Thyroid gland (tissue), 4 donors: ENCODE results near the gene KCNQ2. TPM values are rescaled to one million over a fixed set of nuclear protein-coding genes. Genes with fewer than 3 reads are reported as not detected.

ENCODE experiments used
- DNase-seq, 2 donors: peaks; one replicate each; pipeline ENCODE4 v3.0.0-alpha.2; 2019
- H3K27ac ChIP-seq, 3 donors: fragments of 200-600 bp; sonication (generic); 1 replicate in 2 of 3; 2 replicates in 1 of 3; pipeline ENCODE4 v1.5.1; 2016 to 2019; ENCODE audit warnings: mild to moderate bottlenecking in 1 of 3, moderate library complexity in 1 of 3
- H3K27me3 ChIP-seq: fragments of 200-600 bp; sonication (generic); one replicate; pipeline ENCODE4 v1.5.1; 2019
- H3K36me3 ChIP-seq, 2 donors: fragments of 200-600 bp; sonication (generic); one replicate each; pipeline ENCODE4 v1.5.1; 2016 to 2019
- H3K4me1 ChIP-seq, 2 donors: fragments of 200-600 bp; sonication (generic); one replicate each; pipeline ENCODE4 v1.5.1; 2017 to 2019
- H3K4me3 ChIP-seq, 3 donors: fragments of 200-600 bp; sonication (generic); replicated peaks in 1 of 3; 1 replicate in 2 of 3; 2 replicates in 1 of 3; pipeline ENCODE4 v1.5.1; 2016; ENCODE audit warnings: mild to moderate bottlenecking in 1 of 3
- H3K9me3 ChIP-seq: fragments of 200-600 bp; sonication (generic); one replicate; pipeline ENCODE4 v1.5.1; 2017
- CTCF ChIP-seq, 6 experiments: fragments of 200-600 bp in 3 of 6; fragments of 450-650 bp in 3 of 6; sonication (generic) in 3 of 6; IDR thresholded peaks; one replicate each; pipeline ENCODE4 v1.5.1; 2016 to 2019; ENCODE audit warnings: antibody characterized with exemption in 6 of 6, mild to moderate bottlenecking in 2 of 6, inconsistent platforms in 1 of 6, moderate library complexity in 1 of 6
- POLR2A ChIP-seq, 2 donors: fragments of 450-650 bp; IDR thresholded peaks; one replicate each; pipeline ENCODE4 v1.6.1; 2017; ENCODE audit warnings: antibody characterized with exemption in 2 of 2, mild to moderate bottlenecking in 2 of 2, moderate library complexity in 1 of 2
- WGBS, 2 donors: methylation state at CpG; one replicate each; pipeline ENCODE4 v1.1.5; 2017; 5-methylcytosine and 5-hydroxymethylcytosine counted together
- intact Hi-C: fragments of 100-400 bp; cut with DNase I; formaldehyde crosslinking; loops from one replicate; pipeline ENCODE4 v1.15.1; 2023
- total RNA-seq, 4 donors: library from RNA; depleted of rRNA; stranded (reverse); fragments of >200 nt; gene quantifications; one replicate each; pipeline ENCODE4 v1.2.3, GENCODE V29; 2016

Gene KCNQ2
- total RNA-seq, 4 donors from 2014 or later, result 0.11 to 0.27 TPM; not detected in 2

DNA sequence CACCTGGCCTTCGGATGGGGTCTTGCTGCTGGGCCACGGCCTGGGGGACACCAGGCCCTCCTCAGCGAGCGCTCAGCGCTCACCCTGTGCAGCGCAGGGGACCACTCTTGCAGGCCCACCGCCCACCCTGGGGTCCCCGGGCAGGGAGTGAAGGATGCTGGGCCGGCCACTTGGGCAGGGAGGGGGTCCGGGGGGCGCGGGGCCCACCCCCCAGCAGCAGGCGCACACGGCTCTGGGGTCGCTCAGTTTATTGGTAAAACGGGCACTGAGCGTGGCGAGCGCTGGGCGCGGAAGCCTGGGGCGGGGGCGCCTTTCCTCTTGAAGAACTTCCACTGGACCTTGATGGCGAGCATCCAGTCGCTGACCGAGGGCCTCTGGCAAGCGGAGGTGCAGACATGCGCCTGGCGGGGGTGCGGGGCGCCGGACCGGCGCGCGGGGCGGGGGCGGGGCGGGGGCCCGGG lies 15.4 kb upstream of the KCNQ2 start:
- intact Hi-C loops, result no loop called here
- WGBS, 2 donors, result 62% methylated on average over 6 of the region's 40 CpGs; no CpG with 5 or more reads in 1 of the 2 donors
- Histone ChIP-seq H3K9me3 (no peaks in the 10 kb centered on the region), H3K4me3 (no peak overlapping the region), H3K27ac (no peak overlapping the region), H3K4me1 (no peaks in the 10 kb centered on the region), H3K27me3 (peaks cover 7% of the 10 kb centered on the region), H3K36me3 (no peaks in the 10 kb centered on the region)
- TF ChIP-seq CTCF (IDR thresholded peaks at IDR 0.05) (no peak), POLR2A (IDR thresholded peaks at IDR 0.05) (no peak)
- DNase-seq, result no peak

DNA sequence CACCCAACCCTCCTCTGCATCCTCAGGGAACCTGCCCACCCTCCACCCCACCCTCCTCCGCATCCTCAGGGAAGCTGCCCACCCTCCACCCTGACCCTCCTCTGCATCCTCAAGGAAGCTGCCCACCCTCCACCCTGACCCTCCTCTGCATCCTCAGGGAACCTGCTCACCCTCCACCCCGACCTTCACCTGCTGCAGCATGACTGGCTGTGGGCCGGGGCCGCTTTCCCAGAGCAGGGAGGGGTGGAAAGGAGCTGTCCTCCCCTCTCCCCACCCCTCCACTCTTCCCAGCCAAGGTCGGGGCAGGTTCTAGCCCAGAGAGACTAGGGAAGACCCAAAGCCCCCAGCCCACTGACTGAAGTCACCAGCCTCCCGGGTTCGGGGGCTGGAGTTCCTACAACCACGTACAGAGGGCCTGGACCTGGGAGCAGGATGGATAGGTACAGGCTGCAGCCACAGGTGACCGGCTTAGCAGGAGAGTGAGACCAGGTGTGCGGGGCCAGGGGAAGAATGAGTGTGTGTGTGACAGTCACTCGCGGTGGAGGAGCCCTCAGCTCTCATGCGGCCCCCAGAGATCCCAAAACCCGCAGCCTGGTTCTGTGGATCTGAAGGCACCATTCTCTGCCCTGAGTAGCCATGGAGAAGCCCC lies 14.8 kb upstream of the KCNQ2 start:
- no peaks in the 10 kb centered on the region for H3K4me1 ChIP-seq
- intact Hi-C loops, result no loop called here
- H3K4me3 ChIP-seq, result no peak overlapping the region
- H3K36me3 ChIP-seq, result no peaks in the 10 kb centered on the region
- H3K27ac ChIP-seq, result no peak overlapping the region
- no peaks in the 10 kb centered on the region for H3K9me3 ChIP-seq
- peaks cover 7% of the 10 kb centered on the region for H3K27me3 ChIP-seq
- 28 to 39% methylated on average over 5 to 6 of the region's 14 CpGs for WGBS, 2 donors
- TF ChIP-seq POLR2A (IDR thresholded peaks at IDR 0.05), result no peak
- no peak for DNase-seq

- no peak overlapping the region for H3K27ac ChIP-seq
- DNase-seq, result no peak
- H3K4me3 ChIP-seq, result no peak overlapping the region
- no peaks in the 10 kb centered on the region for H3K4me1 ChIP-seq
- peaks cover 7% of the 10 kb centered on the region for H3K27me3 ChIP-seq
- no peak for TF ChIP-seq POLR2A (IDR thresholded peaks at IDR 0.05)
- TF ChIP-seq CTCF (IDR thresholded peaks at IDR 0.05), result no peak
- no peaks in the 10 kb centered on the region for H3K9me3 ChIP-seq
- intact Hi-C loops, result no loop called here
- WGBS, 2 donors, result 89 to 96% methylated on average over 8 to 17 of the region's 17 CpGs
- no peaks in the 10 kb centered on the region for H3K36me3 ChIP-seq
Observed at GRCh38 chr20:63486300-63486855, 13.9 kb upstream of the KCNQ2 start.

GRCh38 chr20:63484651-63485403 lies 12.4 kb upstream of the KCNQ2 start:
- 54 to 59% methylated on average over 4 to 14 of the region's 18 CpGs for WGBS, 2 donors
- no peaks in the 10 kb centered on the region for H3K4me1 ChIP-seq
- intact Hi-C loops, result no loop called here
- no peaks in the 10 kb centered on the region for H3K9me3 ChIP-seq
- peaks cover 7% of the 10 kb centered on the region for H3K27me3 ChIP-seq
- no peak for TF ChIP-seq CTCF (IDR thresholded peaks at IDR 0.05)
- TF ChIP-seq POLR2A (IDR thresholded peaks at IDR 0.05), result no peak
- no peak overlapping the region for H3K4me3 ChIP-seq
- H3K27ac ChIP-seq, result no peak overlapping the region
- H3K36me3 ChIP-seq, result no peaks in the 10 kb centered on the region
- no peak for DNase-seq

- no peaks in the 10 kb centered on the region for H3K9me3 ChIP-seq
- peaks cover 7% of the 10 kb centered on the region for H3K27me3 ChIP-seq
- H3K36me3 ChIP-seq, result no peaks in the 10 kb centered on the region
- no peaks in the 10 kb centered on the region for H3K4me1 ChIP-seq
- no peak overlapping the region for H3K4me3 ChIP-seq
- WGBS, 2 donors, result 53 to 64% methylated on average over 6 to 10 of the region's 17 CpGs
- no peak for DNase-seq
- no peak overlapping the region for H3K27ac ChIP-seq
- intact Hi-C loops, result no loop called here
- TF ChIP-seq CTCF (IDR thresholded peaks at IDR 0.05), result no peak
- no peak for TF ChIP-seq POLR2A (IDR thresholded peaks at IDR 0.05)
Observed at GRCh38 chr20:63484236-63484635, 11.8 kb upstream of the KCNQ2 start.
